Measurements from ENCODE around the gene KCNAB2. TPM values are rescaled to one million over a fixed set of nuclear protein-coding genes. Genes with fewer than 3 reads are reported as not detected.

Gene KCNAB2
- total and polyA plus RNA-seq, 2 donors (not counting 1 experiment from before 2014, with no cell fraction given): 90.7 to 143 TPM

- Mint-ChIP-seq H3K27me3 (no peaks in the 10 kb centered on the region), H3K9me3 (ENCODE audit: insufficient read depth) (no peaks in the 10 kb centered on the region), H3K27ac (peak overlapping the region; percentile 12), H3K4me1 (peaks cover 67% of the 10 kb centered on the region), H3K4me3 (no peak overlapping the region)
- Histone ChIP-seq H3K9me3 (ENCODE audit: control extremely low read depth in 1 of 3, control insufficient read depth in 2 of 3, insufficient read depth in 1 of 3, low read length in 2 of 3) (no peaks in the 10 kb centered on the region), H3K4me2 (replicated peaks; ENCODE audit: low read depth, low read length, poor library complexity, severe bottlenecking) (no peak overlapping the region), H4K20me1 (ENCODE audit: control insufficient read depth, insufficient read depth, low read length, poor library complexity, severe bottlenecking) (peaks cover 94% of the 10 kb centered on the region), H3K79me2 (ENCODE audit: control insufficient read depth, insufficient read depth, low read length) (peaks cover 97% of the 10 kb centered on the region), H3K4me3 (ENCODE audit: control extremely low read depth in 1 of 5, extremely low read depth in 1 of 5, insufficient read depth in 1 of 5, low read depth in 2 of 5, low read length in 4 of 5) (no peak overlapping the region), H3K36me3 (replicated peaks in 1 of 2; ENCODE audit: control extremely low read depth in 1 of 2, control insufficient read depth in 1 of 2, extremely low read depth in 1 of 2, insufficient read depth in 2 of 2, low read length in 1 of 2) (peaks cover 0 to 19% of the 10 kb centered on the region in 2 experiments), H2AFZ (ENCODE audit: insufficient read depth, low read depth, low read length, poor library complexity, severe bottlenecking) (no peak overlapping the region), H3K9ac (ENCODE audit: low read length) (no peak overlapping the region), H3K27me3 (replicated peaks in 1 of 4; ENCODE audit: control extremely low read depth in 1 of 4, control insufficient read depth in 3 of 4, insufficient read depth in 4 of 4, low read length in 3 of 4) (no peaks in the 10 kb centered on the region), H3K27ac (ENCODE audit: low read length in 2 of 2) (no peak overlapping the region), H3K4me1 (ENCODE audit: control insufficient read depth in 2 of 2, insufficient read depth in 2 of 2, low read length in 2 of 2) (peaks cover 36 to 42% of the 10 kb centered on the region in 2 donors)
- DNase-seq (no peak), ATAC-seq (ENCODE audit: low read depth) (no peak)
- ChIA-PET CTCF (no interaction called here), POLR2A (interaction anchor here (0.7 kb wide), 1 partner anchor 359 kb away, joined by 5 read pairs; no protein-coding TSS in a partner anchor)
- TF ChIP-seq, protein P1, sequence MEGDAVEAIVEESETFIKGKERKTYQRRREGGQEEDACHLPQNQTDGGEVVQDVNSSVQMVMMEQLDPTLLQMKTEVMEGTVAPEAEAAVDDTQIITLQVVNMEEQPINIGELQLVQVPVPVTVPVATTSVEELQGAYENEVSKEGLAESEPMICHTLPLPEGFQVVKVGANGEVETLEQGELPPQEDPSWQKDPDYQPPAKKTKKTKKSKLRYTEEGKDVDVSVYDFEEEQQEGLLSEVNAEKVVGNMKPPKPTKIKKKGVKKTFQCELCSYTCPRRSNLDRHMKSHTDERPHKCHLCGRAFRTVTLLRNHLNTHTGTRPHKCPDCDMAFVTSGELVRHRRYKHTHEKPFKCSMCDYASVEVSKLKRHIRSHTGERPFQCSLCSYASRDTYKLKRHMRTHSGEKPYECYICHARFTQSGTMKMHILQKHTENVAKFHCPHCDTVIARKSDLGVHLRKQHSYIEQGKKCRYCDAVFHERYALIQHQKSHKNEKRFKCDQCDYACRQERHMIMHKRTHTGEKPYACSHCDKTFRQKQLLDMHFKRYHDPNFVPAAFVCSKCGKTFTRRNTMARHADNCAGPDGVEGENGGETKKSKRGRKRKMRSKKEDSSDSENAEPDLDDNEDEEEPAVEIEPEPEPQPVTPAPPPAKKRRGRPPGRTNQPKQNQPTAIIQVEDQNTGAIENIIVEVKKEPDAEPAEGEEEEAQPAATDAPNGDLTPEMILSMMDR (IDR thresholded peaks at IDR 0.05): no peak
- no peak for TF ChIP-seq EZH2 (IDR thresholded peaks at IDR 0.05; ENCODE audit: borderline replicate concordance, insufficient read depth, low read depth, low read length, poor library complexity, severe bottlenecking)
- 94% methylated on average over 8 of the region's 8 CpGs for WGBS (ENCODE audit: insufficient coverage)
- intact Hi-C loops (cut with micrococcal nuclease): no loop called here
Observed at GRCh38 chr1:6033124-6033523, 12.6 kb upstream of the KCNAB2 start.

DNA sequence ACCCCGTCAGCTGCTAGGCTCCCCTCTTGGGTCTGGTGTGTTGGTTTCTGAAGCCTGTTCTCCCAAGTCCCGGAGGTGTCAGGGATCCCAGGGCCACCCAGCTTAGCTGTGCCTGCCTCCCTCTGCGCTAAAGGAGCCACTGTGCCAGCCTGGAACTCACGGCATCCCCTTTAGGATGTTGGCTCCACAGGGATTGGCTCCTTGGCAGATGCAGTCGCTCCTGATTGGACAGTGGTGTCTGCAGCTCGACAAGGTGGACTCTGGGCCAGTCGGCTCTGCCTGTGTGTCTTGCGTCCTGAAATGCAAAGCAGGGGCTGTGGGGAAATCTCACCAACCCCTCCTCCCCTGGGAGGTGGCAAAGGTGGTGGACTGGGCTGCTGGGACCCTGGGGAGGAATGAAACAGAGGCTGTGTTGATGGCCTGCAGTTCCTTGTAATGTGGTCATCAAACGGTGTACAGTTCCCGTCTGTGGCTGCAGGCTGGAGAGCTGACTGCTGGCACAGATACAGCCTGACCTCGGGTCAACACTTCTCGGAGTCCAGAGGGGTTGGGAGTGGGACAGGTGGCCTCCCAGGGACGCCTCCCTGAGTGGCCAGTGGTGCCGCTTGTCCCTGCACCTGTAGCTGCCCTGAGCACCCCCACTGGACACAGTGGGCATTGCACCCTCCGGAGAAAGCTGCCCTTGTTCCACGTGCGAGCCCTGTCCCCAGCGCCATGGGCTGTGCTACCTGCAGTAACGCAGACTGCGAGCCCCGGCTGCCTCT lies 11.5 kb upstream of the KCNAB2 start:
- H3K4me1 ChIP-seq (ENCODE audit: control insufficient read depth in 2 of 2, insufficient read depth in 2 of 2, low read length in 2 of 2): peaks cover 28 to 34% of the 10 kb centered on the region in 2 donors
- H3K4me3 Mint-ChIP-seq: no peak overlapping the region
- H3K4me2 ChIP-seq (replicated peaks; ENCODE audit: low read depth, low read length, poor library complexity, severe bottlenecking): no peak overlapping the region
- POLR2A ChIA-PET: no interaction called here
- TF ChIP-seq, protein P1 (IDR thresholded peaks at IDR 0.05): peak; percentile 61
- TF ChIP-seq EZH2 (IDR thresholded peaks at IDR 0.05; ENCODE audit: borderline replicate concordance, insufficient read depth, low read depth, low read length, poor library complexity, severe bottlenecking): no peak
- ATAC-seq (ENCODE audit: low read depth) (peak; percentile 32), DNase-seq (peak; percentile 43)
- H3K36me3 ChIP-seq (replicated peaks in 1 of 2; ENCODE audit: control extremely low read depth in 1 of 2, control insufficient read depth in 1 of 2, extremely low read depth in 1 of 2, insufficient read depth in 2 of 2, low read length in 1 of 2): peaks cover 0 to 24% of the 10 kb centered on the region in 2 experiments
- no peak overlapping the region for H3K4me3 ChIP-seq (ENCODE audit: control extremely low read depth in 1 of 5, extremely low read depth in 1 of 5, insufficient read depth in 1 of 5, low read depth in 2 of 5, low read length in 4 of 5)
- no peak overlapping the region for H2AFZ ChIP-seq (ENCODE audit: insufficient read depth, low read depth, low read length, poor library complexity, severe bottlenecking)
- H3K79me2 ChIP-seq (ENCODE audit: control insufficient read depth, insufficient read depth, low read length): peaks cover 97% of the 10 kb centered on the region
- H3K27ac ChIP-seq (ENCODE audit: low read length in 2 of 2): no peak overlapping the region
- CTCF ChIA-PET: interaction anchor here (0.6 to 1.4 kb wide), 3 partner anchors 10 to 70 kb away, joined by 3 to 4 read pairs (median 3); no protein-coding TSS in a partner anchor
- H3K9ac ChIP-seq (ENCODE audit: low read length): no peak overlapping the region
- no peak overlapping the region for H3K27ac Mint-ChIP-seq
- H3K9me3 ChIP-seq (ENCODE audit: control extremely low read depth in 1 of 3, control insufficient read depth in 2 of 3, insufficient read depth in 1 of 3, low read length in 2 of 3): no peaks in the 10 kb centered on the region
- WGBS (ENCODE audit: insufficient coverage): 86% methylated on average over 18 of the region's 21 CpGs
- no peaks in the 10 kb centered on the region for H3K27me3 Mint-ChIP-seq
- H4K20me1 ChIP-seq (ENCODE audit: control insufficient read depth, insufficient read depth, low read length, poor library complexity, severe bottlenecking): peaks cover 98% of the 10 kb centered on the region
- peaks cover 60% of the 10 kb centered on the region for H3K4me1 Mint-ChIP-seq
- no peaks in the 10 kb centered on the region for H3K27me3 ChIP-seq (replicated peaks in 1 of 4; ENCODE audit: control extremely low read depth in 1 of 4, control insufficient read depth in 3 of 4, insufficient read depth in 4 of 4, low read length in 3 of 4)
- H3K9me3 Mint-ChIP-seq (ENCODE audit: insufficient read depth): no peaks in the 10 kb centered on the region
- intact Hi-C loops (cut with micrococcal nuclease): no loop called here
